H1 (cell line): ENCODE results near the gene SCAMP2. TPM values are rescaled to one million over a fixed set of nuclear protein-coding genes. Genes with fewer than 3 reads are reported as not detected.

Source experiments
- CTCF ChIA-PET: fragments of 300-600 bp; sonication (Branson Sonifier 250); formaldehyde crosslinking; loops from one replicate; lab custom pipeline; 2021; ENCODE audit not compliant: partially characterized antibody; lab: Charles Lee
- POLR2A ChIA-PET: fragments of 300-600 bp; sonication (Branson Sonifier 250); formaldehyde crosslinking; loops from one replicate; lab custom pipeline; 2021; ENCODE audit warnings: inconsistent platforms; ENCODE audit not compliant: partially characterized antibody; lab: Charles Lee
- DNase-seq, 2 experiments: peaks; one replicate each; pipeline versions ENCODE4 v3.0.0 to v3.0.0-alpha.2; 2010 to 2022; ENCODE audit warnings: low spot score in 2 of 2, low read depth in 1 of 2, mixed read lengths in 1 of 2
- FAIRE-seq: peaks from 2 replicates; lab custom pipeline; 2011; peaks lifted over from hg19 to GRCh38; lab: Jason Lieb, UNC
- H2AFZ ChIP-seq: 2 replicates; pipeline ENCODE4 v1.8.1; 2012; ENCODE audit warnings: low read length, inconsistent platforms
- H2AK5ac ChIP-seq: 2 replicates; pipeline ENCODE4 v1.6.1; 2013; ENCODE audit warnings: low read depth, low read length
- H2BK120ac ChIP-seq: replicated peaks from 2 replicates; pipeline ENCODE3; 2013; ENCODE audit warnings: low read depth, low read length, inconsistent platforms
- H2BK12ac ChIP-seq: 2 replicates; pipeline ENCODE4 v1.6.1; 2013; ENCODE audit warnings: low read depth, low read length
- H2BK15ac ChIP-seq: 2 replicates; pipeline ENCODE4 v1.6.1; 2013; ENCODE audit warnings: low read length
- H2BK20ac ChIP-seq: 2 replicates; pipeline ENCODE4 v1.6.1; 2013; ENCODE audit warnings: low read length
- H2BK5ac ChIP-seq: 2 replicates; pipeline ENCODE4 v1.6.1; 2013; ENCODE audit warnings: low read depth, low read length
- H3K14ac ChIP-seq: 2 replicates; pipeline ENCODE4 v1.6.1; 2013; ENCODE audit warnings: inconsistent platforms; ENCODE audit not compliant: insufficient read length
- H3K18ac ChIP-seq: 2 replicates; pipeline ENCODE4 v1.6.1; 2013; ENCODE audit warnings: low read length; ENCODE audit errors: extremely low read depth
- H3K23ac ChIP-seq: 2 replicates; pipeline ENCODE4 v1.6.1; 2013; ENCODE audit warnings: inconsistent platforms; ENCODE audit not compliant: insufficient read length
- H3K23me2 ChIP-seq: 2 replicates; pipeline ENCODE4 v1.6.1; 2013; ENCODE audit warnings: low read depth, low read length
- H3K27ac ChIP-seq: 2 replicates; pipeline ENCODE4 v1.6.1; 2011; ENCODE audit warnings: low read depth, low read length, inconsistent platforms
- H3K27me3 ChIP-seq, 4 experiments: replicated peaks in 1 of 4; 1 replicate in 1 of 4; 2 replicates in 3 of 4; pipeline versions ENCODE4 v1.6.1 to v1.8.1; 2011 to 2013; ENCODE audit warnings: low read length in 3 of 4, mild to moderate bottlenecking in 3 of 4, inconsistent platforms in 2 of 4, mixed read lengths in 2 of 4, moderate library complexity in 1 of 4; ENCODE audit not compliant: control insufficient read depth in 3 of 4, insufficient read depth in 3 of 4; ENCODE audit errors: extremely low read depth in 1 of 4
- H3K36me3 ChIP-seq, 4 experiments: 2 replicates each; pipeline versions ENCODE4 v1.6.1 to v1.8.1; 2011 to 2013; ENCODE audit warnings: mild to moderate bottlenecking in 4 of 4, low read length in 3 of 4, moderate library complexity in 2 of 4, control low read depth in 1 of 4, inconsistent platforms in 1 of 4; ENCODE audit not compliant: insufficient read depth in 4 of 4, control insufficient read depth in 2 of 4
- H3K4ac ChIP-seq: replicated peaks from 2 replicates; pipeline ENCODE3; 2013; ENCODE audit warnings: low read length, low read depth, mixed read lengths, inconsistent platforms; ENCODE audit not compliant: insufficient read length
- H3K4me1 ChIP-seq, 4 experiments: replicated peaks in 1 of 4; 1 replicate in 1 of 4; 2 replicates in 3 of 4; pipeline versions ENCODE4 v1.6.1 to v1.8.1; 2011 to 2013; ENCODE audit warnings: low read length in 3 of 4, inconsistent platforms in 2 of 4, mixed read lengths in 1 of 4; ENCODE audit not compliant: insufficient read depth in 4 of 4, control insufficient read depth in 3 of 4
- H3K4me2 ChIP-seq, 2 experiments: 2 replicates each; pipeline versions ENCODE4 v1.6.1 to v1.8.1; 2011 to 2013; ENCODE audit warnings: low read depth in 2 of 2, low read length in 2 of 2, control low read depth in 1 of 2, inconsistent platforms in 1 of 2, mild to moderate bottlenecking in 1 of 2; ENCODE audit not compliant: insufficient read depth in 1 of 2
- H3K4me3 ChIP-seq, 4 experiments: fragments of 200-600, 300-600 bp in 1 of 4; sonication (generic), shearing (Covaris generic), sonication (Bioruptor Twin) in 1 of 4; 2 replicates each; pipeline versions ENCODE4 v1.5.1 to v1.8.1; 2011 to 2016; ENCODE audit warnings: low read length in 4 of 4, low read depth in 3 of 4, control low read depth in 2 of 4, inconsistent platforms in 2 of 4, mild to moderate bottlenecking in 2 of 4, mixed read lengths in 1 of 4, moderate library complexity in 1 of 4; ENCODE audit not compliant: insufficient read depth in 2 of 4; ENCODE audit errors: extremely low read depth in 1 of 4
- H3K56ac ChIP-seq: replicated peaks from 2 replicates; pipeline ENCODE3; 2013; ENCODE audit warnings: low read depth, mild to moderate bottlenecking, mixed read lengths, low read length, inconsistent platforms; ENCODE audit not compliant: insufficient read length
- H3K79me1 ChIP-seq: 2 replicates; pipeline ENCODE4 v1.6.1; 2013; ENCODE audit warnings: low read depth, low read length, control low read depth
- H3K79me2 ChIP-seq, 2 experiments: 2 replicates each; pipeline versions ENCODE4 v1.6.1 to v1.8.1; 2012 to 2013; ENCODE audit warnings: low read length in 2 of 2, mild to moderate bottlenecking in 2 of 2, inconsistent platforms in 1 of 2; ENCODE audit not compliant: insufficient read depth in 2 of 2, control insufficient read depth in 1 of 2
- H3K9ac ChIP-seq, 4 experiments: replicated peaks in 1 of 4; 1 replicate in 1 of 4; 2 replicates in 3 of 4; pipeline versions ENCODE4 v1.6.1 to v1.8.1; 2011 to 2013; ENCODE audit warnings: low read depth in 3 of 4, low read length in 3 of 4, control low read depth in 2 of 4, mild to moderate bottlenecking in 2 of 4, moderate library complexity in 2 of 4, inconsistent platforms in 1 of 4; ENCODE audit errors: extremely low read depth in 1 of 4
- H3K9me3 ChIP-seq, 2 experiments: 2 replicates each; pipeline versions ENCODE4 v1.6.1 to v1.8.1; 2012 to 2013; ENCODE audit warnings: mild to moderate bottlenecking in 2 of 2, moderate library complexity in 2 of 2, control low read depth in 1 of 2, inconsistent platforms in 1 of 2, low read depth in 1 of 2, low read length in 1 of 2, mixed read lengths in 1 of 2; ENCODE audit not compliant: insufficient read depth in 2 of 2
- H4K20me1 ChIP-seq, 2 experiments: replicated peaks in 1 of 2; 2 replicates each; pipeline versions ENCODE3 to v1.8.1; 2011 to 2013; ENCODE audit warnings: inconsistent platforms in 2 of 2, low read length in 2 of 2, mild to moderate bottlenecking in 1 of 2; ENCODE audit not compliant: insufficient read depth in 2 of 2, control insufficient read depth in 1 of 2
- H4K5ac ChIP-seq: 2 replicates; pipeline ENCODE4 v1.6.1; 2013; ENCODE audit warnings: low read length, low read depth, mixed read lengths, inconsistent platforms; ENCODE audit not compliant: insufficient read length
- H4K8ac ChIP-seq: 2 replicates; pipeline ENCODE4 v1.8.0; 2013; ENCODE audit warnings: mild to moderate bottlenecking, moderate library complexity, low read length, inconsistent platforms; ENCODE audit not compliant: insufficient read depth; ENCODE audit errors: extremely low read depth
- H4K91ac ChIP-seq: replicated peaks from 2 replicates; pipeline ENCODE3; 2013; ENCODE audit warnings: low read length, mixed read lengths, inconsistent platforms; ENCODE audit not compliant: insufficient read length
- CBX8 ChIP-seq: fragments of 300-800, 300-1000 bp; sonication (generic); IDR thresholded peaks from 2 replicates; pipeline ENCODE4 v1.7.1; 2016; ENCODE audit warnings: low read depth, low read length, borderline replicate concordance
- CTBP2 ChIP-seq: IDR thresholded peaks from 2 replicates; pipeline ENCODE4 v1.7.0; 2011; ENCODE audit warnings: borderline replicate concordance, mild to moderate bottlenecking, moderate library complexity, mixed read lengths, low read length; ENCODE audit not compliant: insufficient read depth, insufficient read length
- CTCF ChIP-seq, 3 experiments: IDR thresholded peaks; 1 replicate in 2 of 3; 2 replicates in 1 of 3; pipeline versions ENCODE4 v1.5.1 to v1.6.1; 2011; ENCODE audit warnings: low read length in 3 of 3, mild to moderate bottlenecking in 3 of 3, inconsistent platforms in 2 of 3, low read depth in 1 of 3, moderate library complexity in 1 of 3; ENCODE audit not compliant: insufficient read depth in 1 of 3; ENCODE audit errors: control extremely low read depth in 1 of 3
- GABPA ChIP-seq: IDR thresholded peaks from 2 replicates; pipeline ENCODE4 v1.6.1; 2011; ENCODE audit warnings: mild to moderate bottlenecking, low read length, moderate library complexity, borderline replicate concordance; ENCODE audit not compliant: insufficient read depth
- RAD21 ChIP-seq, 2 experiments: IDR thresholded peaks in 1 of 2; conservative IDR thresholded peaks in 1 of 2; 2 replicates each; pipeline ENCODE4 v1.6.1; 2011; ENCODE audit warnings: low read depth in 2 of 2, low read length in 2 of 2, improper control_type of control experiment in 1 of 2, inconsistent platforms in 1 of 2, mild to moderate bottlenecking in 1 of 2, moderate library complexity in 1 of 2
- WGBS, 2 experiments: shearing (Covaris generic) in 1 of 2; methylation state at CpG; one replicate each; pipeline versions ENCODE4 v1.1.6 to v1.1.7; 2013 to 2015; ENCODE audit warnings: low lambda C conversion rate in 2 of 2, mixed read lengths in 2 of 2, inconsistent platforms in 1 of 2, low coverage in 1 of 2, missing lambda C conversion rate in 1 of 2; ENCODE audit not compliant: insufficient replicate concordance in 2 of 2, insufficient coverage in 1 of 2, insufficient read length in 1 of 2; ENCODE audit errors: extremely low coverage in 1 of 2, missing lambda C conversion rate in 1 of 2; 5-methylcytosine and 5-hydroxymethylcytosine counted together
- polyA plus RNA-seq, 7 experiments: library from polyadenylated mRNA; depleted of rRNA in 3 of 7; stranded (reverse) in 5 of 7; unstranded in 2 of 7; fragments of >200 nt in 5 of 7; fragments of 200-250 nt in 2 of 7; gene quantifications; 1 replicate in 5 of 7; 2 replicates in 1 of 7; 4 replicates in 1 of 7; pipeline versions ENCODE4 v1.2.1 to v1.2.3, GENCODE V29; 2011 to 2013; ENCODE audit warnings: missing spikeins in 2 of 7, mixed read lengths in 2 of 7
- total RNA-seq: library from RNA; stranded (reverse); fragmentation: NEBNext Ultra II Directional; extraction: Animal tissue kit (Norgen Biotek cat#: 25700); gene quantifications from 2 replicates; pipeline ENCODE4 v1.2.1, GENCODE V29; 2021

The SCAMP2 gene
- total and polyA plus RNA-seq, 2 of the 8 experiments (the other 6 are each of a cell fraction or from before 2014, with no cell fraction given), result 41.7 to 131 TPM

GRCh38 chr15:74839526-74840395 lies 33.4 kb downstream of the SCAMP2 start:
- Histone ChIP-seq H3K9ac (no peak overlapping the region), H4K5ac (no peak overlapping the region), H3K14ac (no peak overlapping the region), H3K4me1 (peaks cover 0 to 16% (median 10%) of the 10 kb centered on the region in 4 experiments; a peak in 6 of 7 replicates), H3K56ac (no peak overlapping the region), H2BK20ac (no peak overlapping the region), H4K20me1 (peaks cover 2% of the 10 kb centered on the region in 2 experiments), H3K4me3 (no peak overlapping the region), H4K8ac (peak overlapping the region; percentile 7), H3K23me2 (peaks cover 7% of the 10 kb centered on the region; the same call in 1 of the 2 replicates), H2AFZ (no peak overlapping the region), H2BK12ac (no peak overlapping the region), H3K4ac (no peak overlapping the region), H3K4me2 (0 out of 4 replicates have a peak overlapping the region, but pooled peaks of 1 of the 2 experiments have one; percentile 16), H3K27ac (no peak overlapping the region), H3K27me3 (no peaks in the 10 kb centered on the region), H2BK5ac (no peak overlapping the region), H2AK5ac (no peak overlapping the region), H3K23ac (no peak overlapping the region), H3K79me2 (no peaks in the 10 kb centered on the region), H3K36me3 (peaks cover 0 to 5% (median 2%) of the 10 kb centered on the region in 4 experiments; a peak in 4 of 8 replicates), H3K18ac (no peak overlapping the region), H2BK120ac (no peak overlapping the region), H3K79me1 (0 out of 2 replicates have a peak, but pooled peaks cover 2% of the 10 kb centered on the region), H3K9me3 (no peaks in the 10 kb centered on the region), H4K91ac (no peak overlapping the region), H2BK15ac (0 out of 2 replicates have a peak overlapping the region, but pooled peaks have one; percentile 29)
- CTCF ChIA-PET, result interaction anchor here (0.6 to 6.6 kb wide), 15 partner anchors 11 to 208 kb away, joined by 3 to 52 read pairs (median 6); partner anchors contain the start of gene CPLX3
- 91% methylated on average over 31 of the region's 31 CpGs; no CpG with 5 or more reads in 1 of the 2 experiments for WGBS, 2 experiments
- no peak for DNase-seq
- POLR2A ChIA-PET, result interaction anchor here (0.8 to 4.1 kb wide), 4 partner anchors 8 to 179 kb away, joined by 3 to 23 read pairs (median 4); no protein-coding TSS in a partner anchor
- no peak for FAIRE-seq
- TF ChIP-seq CBX8, result no peak
- TF ChIP-seq CTBP2, result no peak
- peak; percentile 26 to 43 (median 28); a peak in 3 of 4 replicates for TF ChIP-seq CTCF (IDR thresholded peaks at IDR 0.05; ENCODE audit: control extremely low read depth in 1 of 3, insufficient read depth in 1 of 3, low read depth in 1 of 3, low read length in 3 of 3)
- TF ChIP-seq RAD21 (IDR thresholded peaks at IDR 0.05 in 1 of 2, conservative IDR thresholded peaks at IDR 0.05 in 1 of 2; ENCODE audit: low read depth in 2 of 2, low read length in 2 of 2), result peak in 1 of 2 experiments; percentile 39; a peak in 2 of 4 replicates
- TF ChIP-seq GABPA, result no peak
